BE2C (cell line): ENCODE measurements around the gene BAZ2B.

Source experiments
- DNase-seq: peaks from one replicate; pipeline ENCODE4 v3.0.0-alpha.2; 2020
- H3K27me3 ChIP-seq: fragments of 250-450 bp; sonication (Bioruptor Pico); 2 replicates; pipeline ENCODE4 v1.5.1; 2020; ENCODE audit warnings: mild to moderate bottlenecking
- H3K36me3 ChIP-seq: fragments of 250-450 bp; sonication (Bioruptor Pico); 2 replicates; pipeline ENCODE4 v1.5.1; 2020; ENCODE audit warnings: mild to moderate bottlenecking
- H3K4me1 ChIP-seq: fragments of 250-450 bp; sonication (Bioruptor Pico); 2 replicates; pipeline ENCODE4 v1.5.1; 2020
- H3K4me3 ChIP-seq: 2 replicates; pipeline ENCODE4 v1.5.1; 2011; ENCODE audit warnings: low read depth, low read length
- H3K9me3 ChIP-seq: fragments of 250-450 bp; sonication (Bioruptor Pico); 2 replicates; pipeline ENCODE4 v1.5.1; 2020
- CTCF ChIP-seq: IDR thresholded peaks from 2 replicates; pipeline ENCODE4 v1.5.1; 2012; ENCODE audit warnings: mild to moderate bottlenecking, low read depth, low read length

Gene BAZ2B

DNA sequence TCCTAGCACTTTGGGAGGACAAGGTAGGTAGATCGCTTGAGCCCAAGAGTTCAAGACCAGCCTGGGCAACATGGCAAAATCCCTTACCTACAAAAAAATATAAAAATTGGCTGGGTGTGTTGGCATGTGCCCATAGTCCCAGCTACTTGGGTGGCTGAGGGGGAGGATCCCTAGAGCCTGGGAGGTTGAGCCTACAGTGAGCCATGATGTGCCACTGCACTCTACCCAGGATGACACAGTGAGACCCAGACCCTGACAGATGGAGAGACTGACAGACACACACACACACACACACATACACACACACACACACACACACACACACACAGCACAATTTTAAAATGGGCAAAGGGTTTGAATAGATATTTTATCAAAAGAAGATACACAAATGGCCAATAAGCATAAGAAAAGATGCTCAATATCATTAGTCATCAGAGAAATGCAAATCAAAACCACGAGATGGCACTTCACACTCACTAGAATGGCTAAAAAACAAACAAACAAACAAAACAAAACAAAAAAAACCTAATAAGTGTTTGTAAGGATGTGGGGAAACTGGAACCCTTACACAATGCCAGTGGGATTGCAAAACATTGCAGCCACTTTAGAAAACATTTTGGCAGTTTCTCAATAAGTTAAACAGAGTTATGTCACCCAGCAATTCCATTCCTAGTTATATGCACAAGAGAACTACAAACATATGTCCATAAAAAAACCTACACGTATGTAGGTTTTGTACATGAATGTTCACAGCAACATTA lies 42.3 kb downstream of the BAZ2B start:
- no peak overlapping the region for H3K4me3 ChIP-seq
- H3K27me3 ChIP-seq: no peaks in the 10 kb centered on the region
- no peak for TF ChIP-seq CTCF
- no peak for DNase-seq
- no peaks in the 10 kb centered on the region for H3K4me1 ChIP-seq
- H3K9me3 ChIP-seq: no peaks in the 10 kb centered on the region
- no peaks in the 10 kb centered on the region for H3K36me3 ChIP-seq

DNA sequence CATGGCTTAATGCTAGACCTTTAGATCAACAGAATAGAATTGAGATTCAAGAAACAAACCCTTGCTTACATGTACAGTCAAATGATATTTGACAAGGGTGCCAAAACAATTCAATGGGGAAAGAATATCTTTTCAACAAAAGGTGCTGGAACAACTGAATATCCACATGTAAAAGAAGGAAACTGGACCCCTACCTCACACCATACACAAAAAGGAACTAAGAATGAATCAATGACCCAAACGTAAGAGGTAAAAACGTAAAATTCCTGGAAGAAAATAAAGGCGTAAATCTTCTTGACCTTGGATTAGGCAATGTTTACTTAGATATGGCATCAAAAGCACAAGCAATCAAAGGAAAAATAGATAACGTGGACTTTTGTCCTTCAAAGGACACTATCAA lies 43.1 kb downstream of the BAZ2B start:
- Histone ChIP-seq H3K4me3 (no peak overlapping the region), H3K36me3 (no peaks in the 10 kb centered on the region), H3K4me1 (no peaks in the 10 kb centered on the region), H3K27me3 (no peaks in the 10 kb centered on the region), H3K9me3 (no peaks in the 10 kb centered on the region)
- no peak for TF ChIP-seq CTCF
- DNase-seq: no peak

GRCh38 chr2:159572459-159572858 lies 43.9 kb downstream of the BAZ2B start:
- Histone ChIP-seq H3K4me1 (no peaks in the 10 kb centered on the region), H3K4me3 (no peak overlapping the region), H3K27me3 (no peaks in the 10 kb centered on the region), H3K36me3 (no peaks in the 10 kb centered on the region), H3K9me3 (no peaks in the 10 kb centered on the region)
- no peak for TF ChIP-seq CTCF
- DNase-seq: no peak

DNA sequence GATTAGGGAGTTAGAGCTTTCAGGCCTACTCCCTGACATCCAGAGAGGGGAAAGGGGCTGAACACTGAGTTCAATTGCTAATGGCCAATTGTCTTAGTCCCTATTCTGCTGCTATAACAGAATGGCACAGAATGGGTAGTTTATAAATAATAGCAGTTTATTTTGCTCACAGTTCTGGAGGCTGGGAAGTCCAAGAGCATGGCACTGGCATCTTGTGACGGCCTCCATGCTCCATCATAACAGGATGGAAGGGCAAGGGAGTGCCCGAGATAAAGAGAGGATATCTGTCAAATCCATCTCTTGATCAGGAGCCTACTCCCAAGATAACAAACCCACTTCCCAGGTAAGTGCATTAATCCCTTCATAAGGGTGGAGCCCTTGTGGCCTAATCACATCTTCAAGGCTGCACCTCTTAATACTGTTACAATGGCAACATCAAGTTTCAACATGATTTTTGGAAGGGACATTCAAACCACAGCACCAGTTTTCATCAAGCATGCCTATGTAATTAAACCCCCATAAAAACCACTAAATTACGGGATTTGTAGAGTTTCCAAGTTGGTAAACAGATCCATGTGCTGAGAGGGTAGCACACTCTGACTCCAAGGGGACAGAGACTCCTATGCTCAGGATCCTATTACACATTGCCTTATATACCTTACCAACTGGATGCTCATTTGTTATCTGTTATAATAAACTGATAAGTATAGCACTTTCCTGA lies 44.6 kb downstream of the BAZ2B start:
- Histone ChIP-seq H3K4me3 (no peak overlapping the region), H3K9me3 (no peaks in the 10 kb centered on the region), H3K4me1 (no peaks in the 10 kb centered on the region), H3K36me3 (no peaks in the 10 kb centered on the region), H3K27me3 (no peaks in the 10 kb centered on the region)
- TF ChIP-seq CTCF: no peak
- DNase-seq: no peak

DNA sequence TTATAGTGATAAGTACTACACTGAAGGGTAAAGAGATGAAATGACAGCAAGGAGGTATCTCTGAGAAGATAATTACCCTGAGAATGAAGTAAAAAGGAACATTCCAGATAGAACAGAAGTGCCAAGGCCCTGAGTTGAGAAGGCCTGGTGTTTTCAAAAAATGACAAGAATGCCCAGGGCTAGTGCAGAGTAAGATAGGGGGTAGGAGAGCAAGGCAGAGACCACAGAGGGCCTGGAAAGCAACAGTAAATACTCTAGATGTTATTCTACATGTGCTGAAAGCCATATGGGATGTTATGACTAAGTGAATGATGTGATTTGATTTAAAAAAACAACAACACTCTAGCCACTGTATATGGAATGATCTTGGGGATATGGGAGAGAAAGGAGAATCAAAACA lies 52.3 kb downstream of the BAZ2B start:
- Histone ChIP-seq H3K9me3 (no peaks in the 10 kb centered on the region), H3K36me3 (no peaks in the 10 kb centered on the region), H3K27me3 (no peaks in the 10 kb centered on the region), H3K4me1 (no peaks in the 10 kb centered on the region), H3K4me3 (no peak overlapping the region)
- DNase-seq: no peak
- TF ChIP-seq CTCF: no peak

DNA sequence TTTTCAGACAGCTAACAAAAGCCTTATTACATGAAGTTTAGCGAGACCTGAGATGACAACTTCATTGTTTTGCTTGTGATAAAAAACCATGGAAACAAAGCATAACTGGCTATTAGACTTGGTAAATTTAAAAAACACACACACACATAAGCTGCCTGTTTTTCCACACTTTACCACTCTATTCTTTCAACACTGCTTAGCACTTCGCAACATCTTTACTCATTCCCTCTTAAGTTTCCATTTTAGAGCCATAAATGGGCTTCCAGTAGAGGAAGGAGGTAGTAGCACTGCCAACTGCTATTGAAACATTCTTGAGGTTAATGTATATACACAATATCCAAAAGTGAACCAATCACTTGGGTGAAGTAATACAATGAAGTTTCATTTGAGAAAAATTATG lies 54.1 kb downstream of the BAZ2B start:
- H3K27me3 ChIP-seq: no peaks in the 10 kb centered on the region
- DNase-seq: no peak
- H3K4me1 ChIP-seq: no peaks in the 10 kb centered on the region
- H3K4me3 ChIP-seq: no peak overlapping the region
- H3K36me3 ChIP-seq: no peaks in the 10 kb centered on the region
- no peaks in the 10 kb centered on the region for H3K9me3 ChIP-seq
- no peak for TF ChIP-seq CTCF
